H1 (cell line): ENCODE results near the gene NKX2-4. TPM values are rescaled to one million over a fixed set of nuclear protein-coding genes. Genes with fewer than 3 reads are reported as not detected.

Experiments used
- CHD7 ChIP-seq: fragments of 300-600 bp; sonication (generic); IDR thresholded peaks from 2 replicates; pipeline ENCODE4 v1.7.1; 2012; ENCODE audit warnings: low read length, moderate library complexity, mild to moderate bottlenecking, inconsistent platforms; ENCODE audit not compliant: insufficient replicate concordance
- KDM5A ChIP-seq: fragments of 200-600 bp; IDR thresholded peaks from 2 replicates; pipeline ENCODE4 v1.7.1; 2012; ENCODE audit warnings: mild to moderate bottlenecking, low read length, inconsistent platforms, mixed read lengths
- polyA plus RNA-seq, 7 experiments: library from polyadenylated mRNA; depleted of rRNA in 3 of 7; stranded (reverse) in 5 of 7; unstranded in 2 of 7; fragments of >200 nt in 5 of 7; fragments of 200-250 nt in 2 of 7; gene quantifications; 1 replicate in 5 of 7; 2 replicates in 1 of 7; 4 replicates in 1 of 7; pipeline versions ENCODE4 v1.2.1 to v1.2.3, GENCODE V29; 2011 to 2013; ENCODE audit warnings: missing spikeins in 2 of 7, mixed read lengths in 2 of 7
- total RNA-seq: library from RNA; stranded (reverse); fragmentation: NEBNext Ultra II Directional; extraction: Animal tissue kit (Norgen Biotek cat#: 25700); gene quantifications from 2 replicates; pipeline ENCODE4 v1.2.1, GENCODE V29; 2021

NKX2-4 gene
- total and polyA plus RNA-seq, 2 of the 8 experiments (the other 6 are each of a cell fraction or from before 2014, with no cell fraction given): 0.12 to 0.37 TPM

- TF ChIP-seq CHD7 (no peak), KDM5A (no peak)
These were observed 15.7 kb downstream of the NKX2-4 start (continued) for GRCh38 chr20:21381619-21382018.
